HUES48 (cell line): Measurements from ENCODE around the gene TSHZ2.

Experiments
- H3K27ac ChIP-seq: one replicate; pipeline ENCODE4 v1.7.0; 2013; ENCODE audit warnings: low read depth, low read length, inconsistent platforms
- H3K27me3 ChIP-seq: 2 replicates; pipeline ENCODE4 v1.6.1; 2013; ENCODE audit warnings: mild to moderate bottlenecking, low read length; ENCODE audit not compliant: control insufficient read depth, insufficient read depth
- H3K36me3 ChIP-seq: 2 replicates; pipeline ENCODE4 v1.6.1; 2013; ENCODE audit warnings: low read length; ENCODE audit not compliant: control insufficient read depth, insufficient read depth
- H3K4me1 ChIP-seq: 2 replicates; pipeline ENCODE4 v1.6.1; 2013; ENCODE audit warnings: mild to moderate bottlenecking, low read length; ENCODE audit not compliant: control insufficient read depth, insufficient read depth
- H3K4me3 ChIP-seq: 2 replicates; pipeline ENCODE4 v1.5.1; 2013; ENCODE audit warnings: mild to moderate bottlenecking, low read depth, low read length
- H3K9ac ChIP-seq: 2 replicates; pipeline ENCODE4 v1.6.1; 2013; ENCODE audit warnings: mild to moderate bottlenecking, low read depth, low read length, moderate library complexity
- H3K9me3 ChIP-seq: 2 replicates; pipeline ENCODE4 v1.6.1; 2013; ENCODE audit warnings: low read length; ENCODE audit not compliant: control insufficient read depth, insufficient read depth

TSHZ2 gene

DNA sequence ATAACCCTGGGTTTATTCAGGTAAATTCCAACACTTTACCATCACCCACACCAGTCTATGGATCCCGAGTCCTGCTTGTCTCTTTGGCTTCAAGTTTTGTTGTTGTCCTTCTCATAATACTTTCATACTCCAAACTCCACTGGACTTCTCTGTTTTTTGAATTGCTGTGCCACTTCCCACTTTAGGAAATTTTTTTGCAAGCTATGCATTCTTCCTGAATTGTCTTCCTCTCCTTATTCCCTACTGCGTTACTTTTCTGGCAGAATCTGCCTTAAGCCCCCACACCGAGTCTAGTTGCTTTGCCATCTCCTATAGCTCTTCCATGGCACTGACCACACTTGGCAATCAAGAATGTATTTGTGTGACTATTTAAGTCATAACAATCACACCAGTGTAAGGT is 96.1 kb downstream of the TSHZ2 start:
- Histone ChIP-seq H3K27ac (no peak overlapping the region), H3K9ac (no peak overlapping the region), H3K27me3 (no peaks in the 10 kb centered on the region), H3K36me3 (no peaks in the 10 kb centered on the region), H3K4me1 (peaks cover 6% of the 10 kb centered on the region; the same call in 1 of the 2 replicates), H3K9me3 (no peaks in the 10 kb centered on the region), H3K4me3 (no peak overlapping the region)

DNA sequence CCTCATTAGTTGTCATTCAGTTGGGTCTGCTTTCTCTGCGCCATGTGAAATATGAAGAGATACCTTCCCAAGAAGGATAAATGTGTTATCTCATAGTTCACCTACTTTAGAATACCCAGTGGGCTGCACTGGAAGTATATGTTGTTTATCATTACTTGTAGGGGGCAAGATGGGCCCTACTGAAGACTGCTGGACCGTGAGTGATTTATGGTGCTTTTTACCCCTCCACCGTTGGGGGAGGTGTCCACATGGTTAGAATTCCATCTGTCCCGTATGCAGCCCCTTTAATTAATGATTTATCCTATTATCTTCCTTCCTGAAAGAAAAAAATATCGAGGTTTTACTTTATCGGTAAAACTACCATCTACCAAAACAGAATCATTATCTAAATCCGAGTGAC is 97.0 kb downstream of the TSHZ2 start:
- Histone ChIP-seq H3K4me3 (no peak overlapping the region), H3K27me3 (no peaks in the 10 kb centered on the region)

DNA sequence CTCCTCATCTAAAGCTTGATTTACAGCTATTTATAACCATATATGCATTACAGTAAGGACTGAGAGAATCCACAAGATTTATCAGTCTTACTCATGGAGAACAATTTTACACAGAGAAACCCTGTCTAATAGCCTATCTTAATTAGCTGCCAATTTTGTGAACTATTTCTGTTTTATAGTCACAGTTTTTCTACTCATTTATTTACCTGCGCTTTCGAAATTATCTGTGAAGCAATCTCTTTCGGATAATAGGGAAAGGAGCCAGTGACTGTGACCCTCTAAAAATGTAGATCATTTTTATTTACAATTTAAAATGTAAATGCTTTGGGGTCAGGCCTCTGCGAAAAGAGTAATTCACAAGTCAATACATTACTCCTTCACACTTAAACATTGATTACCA is 98.1 kb downstream of the TSHZ2 start:
- no peaks in the 10 kb centered on the region for H3K36me3 ChIP-seq
- no peaks in the 10 kb centered on the region for H3K9me3 ChIP-seq
- no peak overlapping the region for H3K9ac ChIP-seq
- no peaks in the 10 kb centered on the region for H3K27me3 ChIP-seq
- H3K4me3 ChIP-seq, result no peak overlapping the region
- H3K27ac ChIP-seq, result no peak overlapping the region
- peaks cover 6% of the 10 kb centered on the region; the same call in 1 of the 2 replicates for H3K4me1 ChIP-seq

More for the DNA sequence above, 97.0 kb downstream of the TSHZ2 start:
- Histone ChIP-seq H3K36me3 (no peaks in the 10 kb centered on the region), H3K4me1 (peaks cover 6% of the 10 kb centered on the region; the same call in 1 of the 2 replicates), H3K9ac (no peak overlapping the region), H3K9me3 (no peaks in the 10 kb centered on the region), H3K27ac (no peak overlapping the region)

DNA sequence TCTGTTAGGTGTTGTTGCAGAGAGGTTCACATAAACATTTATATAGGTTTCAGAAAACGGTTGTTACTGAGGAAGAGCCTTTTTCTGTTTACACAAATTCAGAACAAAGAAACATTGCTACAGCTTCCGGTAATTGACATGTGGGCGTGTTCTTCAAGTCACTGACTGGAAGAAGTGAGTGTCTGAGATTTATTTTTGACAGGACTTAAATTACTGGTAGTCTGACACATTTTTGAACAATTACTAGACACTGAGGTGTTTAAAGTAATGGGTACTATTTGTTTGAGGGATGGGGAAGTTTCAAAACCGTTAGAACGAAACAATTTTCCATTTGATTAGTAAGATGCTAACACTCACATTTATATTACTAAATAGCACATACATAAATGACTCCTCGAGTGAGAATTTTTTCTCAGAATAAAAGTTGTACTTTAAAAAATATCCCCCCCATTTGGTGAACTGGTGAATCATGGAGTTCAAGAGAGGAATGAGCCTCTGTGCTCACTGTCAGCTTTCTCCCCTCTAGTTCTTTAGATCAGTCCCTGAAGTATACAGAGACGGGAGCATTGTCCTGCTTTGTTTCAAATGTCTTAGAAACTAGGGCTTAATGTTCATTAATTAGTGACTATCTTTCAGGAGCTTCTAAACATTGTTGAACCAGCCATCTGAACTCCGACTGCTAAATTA is 98.7 kb downstream of the TSHZ2 start:
- Histone ChIP-seq H3K4me1 (peaks cover 6% of the 10 kb centered on the region; the same call in 1 of the 2 replicates), H3K36me3 (no peaks in the 10 kb centered on the region), H3K4me3 (no peak overlapping the region), H3K27ac (no peak overlapping the region), H3K27me3 (no peaks in the 10 kb centered on the region), H3K9me3 (no peaks in the 10 kb centered on the region), H3K9ac (no peak overlapping the region)

DNA sequence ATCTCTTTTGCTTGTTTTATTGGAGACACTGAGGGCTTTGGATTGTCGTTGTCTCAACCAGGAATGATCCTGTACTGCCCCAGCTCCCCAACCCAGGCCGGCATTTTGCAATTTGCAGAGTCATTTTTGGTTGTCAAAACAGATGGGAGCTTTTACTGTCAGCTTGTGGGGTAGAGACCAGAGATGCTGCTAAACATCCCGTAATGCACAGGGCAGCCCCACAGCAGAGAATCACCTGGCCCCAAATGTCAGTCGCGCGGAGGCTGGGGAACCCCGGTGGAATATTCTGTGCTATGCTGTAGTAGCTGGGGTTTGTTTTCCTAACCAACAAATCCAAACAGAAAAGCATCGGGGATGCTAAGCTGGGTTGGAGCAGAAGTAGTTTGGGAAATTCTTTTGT is 99.7 kb downstream of the TSHZ2 start:
- no peaks in the 10 kb centered on the region for H3K36me3 ChIP-seq
- no peaks in the 10 kb centered on the region for H3K9me3 ChIP-seq
- H3K27me3 ChIP-seq, result no peaks in the 10 kb centered on the region
- no peak overlapping the region for H3K27ac ChIP-seq
- peaks cover 5% of the 10 kb centered on the region; the same call in 1 of the 2 replicates for H3K4me1 ChIP-seq
- H3K9ac ChIP-seq, result no peak overlapping the region
- H3K4me3 ChIP-seq, result no peak overlapping the region

DNA sequence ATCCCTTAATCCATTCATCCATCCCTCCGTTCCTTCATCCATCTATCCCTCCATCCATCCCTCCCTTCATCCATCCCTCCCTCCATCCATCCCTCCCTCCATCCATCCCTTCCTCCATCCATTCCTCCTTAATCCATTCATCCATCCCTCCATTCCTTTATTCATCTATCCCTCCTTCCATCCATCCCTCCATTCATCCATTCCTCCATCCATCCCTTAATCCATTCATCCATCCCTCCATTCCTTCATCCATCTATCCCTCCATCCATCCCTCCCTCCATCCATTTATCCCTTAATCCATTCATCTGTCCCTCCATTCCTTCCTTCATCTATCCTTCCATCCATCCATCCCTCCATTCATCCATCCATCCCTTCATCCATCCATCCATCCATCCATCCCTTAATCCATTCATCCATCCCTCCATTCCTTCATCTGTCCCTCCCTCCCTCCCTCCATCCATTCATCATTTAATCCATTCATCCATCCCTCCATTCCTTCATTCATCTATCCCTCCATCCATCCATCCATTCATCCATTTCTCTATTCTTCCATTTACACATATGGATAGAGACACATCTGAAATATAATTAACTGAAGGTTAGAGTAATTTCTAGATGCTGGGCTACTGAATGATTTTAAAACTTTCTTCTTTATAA is 100.9 kb downstream of the TSHZ2 start:
- no peaks in the 10 kb centered on the region for H3K36me3 ChIP-seq
- no peak overlapping the region for H3K4me3 ChIP-seq
- no peaks in the 10 kb centered on the region for H3K4me1 ChIP-seq
- no peaks in the 10 kb centered on the region for H3K27me3 ChIP-seq
- no peak overlapping the region for H3K27ac ChIP-seq
- H3K9me3 ChIP-seq, result no peaks in the 10 kb centered on the region
- H3K9ac ChIP-seq, result no peak overlapping the region

DNA sequence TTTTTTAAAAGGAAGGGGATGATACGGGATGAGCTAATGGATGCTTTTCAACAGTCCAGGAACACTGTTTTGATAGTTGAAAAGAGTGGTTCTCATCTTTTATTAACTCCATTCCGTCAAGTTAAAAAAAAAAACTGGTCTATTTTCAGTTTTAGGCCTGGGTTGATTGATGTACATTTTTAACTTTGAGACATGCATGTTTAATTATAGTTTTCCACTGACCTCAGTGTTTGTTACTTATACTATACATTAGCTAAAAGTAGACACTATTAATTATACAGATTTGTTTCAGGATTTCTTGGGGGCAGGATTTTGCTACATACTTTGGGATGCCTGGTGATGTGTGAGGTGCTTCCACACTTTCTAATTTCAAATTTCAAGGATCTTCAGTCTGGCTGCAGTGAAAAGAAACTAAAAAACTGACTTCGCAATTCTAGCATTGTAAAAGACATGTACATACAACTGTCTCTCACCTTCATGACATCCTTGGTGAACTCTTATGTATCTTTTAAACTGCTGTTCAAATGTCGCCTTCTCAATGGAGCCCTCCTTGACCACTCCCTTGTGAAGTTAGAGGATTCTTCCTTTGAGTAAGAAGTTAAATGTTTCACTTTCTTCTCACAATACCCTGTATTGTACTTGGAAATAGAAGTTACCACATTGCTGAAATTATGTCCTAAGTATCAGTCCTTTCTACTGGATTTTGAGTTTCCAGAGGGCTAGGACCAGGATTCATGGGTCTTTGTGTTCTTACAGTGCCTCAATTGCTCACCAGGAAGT is 101.7 kb downstream of the TSHZ2 start:
- Histone ChIP-seq H3K36me3 (no peaks in the 10 kb centered on the region), H3K9ac (no peak overlapping the region), H3K27ac (no peak overlapping the region), H3K9me3 (no peaks in the 10 kb centered on the region), H3K27me3 (no peaks in the 10 kb centered on the region), H3K4me1 (no peaks in the 10 kb centered on the region), H3K4me3 (no peak overlapping the region)

DNA sequence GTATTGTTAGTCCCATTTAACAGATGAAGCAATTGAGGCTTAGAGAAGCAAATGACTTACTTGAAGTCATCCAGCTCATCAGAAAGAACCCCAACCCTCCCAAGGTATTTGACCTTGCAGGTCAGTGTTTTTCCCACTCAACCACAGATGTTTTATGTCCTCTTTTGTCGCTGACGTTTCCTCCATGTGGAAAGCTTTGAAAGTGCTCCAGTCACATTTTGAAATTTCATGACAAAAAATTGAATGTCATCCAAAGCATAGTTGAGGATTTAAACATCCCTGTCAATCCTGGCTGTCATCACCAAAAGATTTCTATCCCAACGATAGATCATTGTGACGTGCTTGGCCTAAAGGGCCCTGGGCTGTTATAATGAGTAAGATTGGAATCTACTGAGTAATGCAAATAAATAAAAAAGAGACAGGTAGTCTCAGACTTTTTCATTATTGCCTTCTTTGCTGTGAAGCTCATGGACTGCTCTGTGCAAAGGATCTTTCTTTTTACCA is 102.7 kb downstream of the TSHZ2 start:
- Histone ChIP-seq H3K27me3 (no peaks in the 10 kb centered on the region), H3K27ac (no peak overlapping the region), H3K4me3 (no peak overlapping the region), H3K36me3 (no peaks in the 10 kb centered on the region), H3K9me3 (no peaks in the 10 kb centered on the region), H3K9ac (no peak overlapping the region), H3K4me1 (no peaks in the 10 kb centered on the region)

DNA sequence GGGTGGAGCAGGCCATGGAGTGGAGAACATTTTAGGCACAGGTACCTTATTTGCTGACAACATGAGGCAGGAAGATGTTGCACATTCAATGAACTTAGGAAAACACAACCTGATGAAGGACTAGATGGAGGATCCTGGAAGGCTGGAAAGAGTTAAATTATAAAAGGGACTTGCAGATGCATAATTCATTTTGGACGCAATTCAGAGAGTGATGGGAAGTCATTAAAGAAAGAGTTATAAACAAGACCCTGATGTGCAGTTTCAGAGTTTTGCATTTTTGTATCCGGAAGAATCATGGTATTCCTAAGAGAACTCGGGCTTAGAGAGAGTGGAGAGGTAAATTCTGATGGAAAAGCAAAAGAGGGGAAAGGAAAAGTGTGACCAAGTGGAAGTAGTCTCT is 104.5 kb downstream of the TSHZ2 start:
- Histone ChIP-seq H3K27me3 (no peaks in the 10 kb centered on the region), H3K27ac (no peak overlapping the region), H3K4me1 (no peaks in the 10 kb centered on the region), H3K36me3 (no peaks in the 10 kb centered on the region), H3K9me3 (no peaks in the 10 kb centered on the region), H3K4me3 (no peak overlapping the region), H3K9ac (no peak overlapping the region)

DNA sequence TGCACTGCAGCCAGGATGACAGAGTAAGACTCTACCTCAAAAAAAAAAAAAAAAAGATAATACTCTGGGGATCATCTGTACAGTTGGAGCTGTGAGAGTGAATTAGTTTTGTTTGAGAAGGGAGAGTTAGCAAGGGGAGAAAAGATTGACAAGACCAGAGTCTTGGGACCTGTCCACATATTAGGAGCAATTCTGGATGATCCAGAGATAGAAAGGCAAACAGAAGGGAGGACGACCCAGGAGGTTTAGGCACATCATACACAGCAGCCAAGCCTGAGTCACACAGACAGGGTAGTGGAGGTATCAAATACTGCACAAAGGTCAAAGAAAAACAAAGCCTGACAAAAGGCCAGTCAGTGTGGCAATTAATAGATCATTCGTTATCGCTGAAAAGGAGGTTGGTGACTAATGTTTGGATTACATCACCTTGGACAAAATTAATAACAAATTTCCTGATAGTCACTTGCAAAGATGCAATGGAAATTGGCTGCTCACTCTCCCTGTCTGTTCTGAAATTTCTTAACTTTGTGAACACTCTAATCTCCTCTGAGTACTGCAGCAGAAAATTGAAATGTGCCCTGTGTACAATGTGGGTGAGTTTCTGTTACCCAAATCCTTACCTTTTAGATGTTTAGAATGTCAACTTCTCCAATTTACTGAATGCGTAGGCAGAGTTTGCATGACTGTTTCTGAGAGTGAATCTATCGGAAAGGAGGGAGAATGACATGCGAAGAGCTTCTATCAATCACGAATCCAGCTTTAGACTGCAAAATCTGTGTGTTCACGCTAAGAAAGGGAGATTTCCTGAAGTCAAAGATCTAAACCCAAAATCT is 105.4 kb downstream of the TSHZ2 start:
- Histone ChIP-seq H3K27ac (no peak overlapping the region), H3K4me3 (no peak overlapping the region), H3K9ac (no peak overlapping the region), H3K36me3 (no peaks in the 10 kb centered on the region), H3K9me3 (no peaks in the 10 kb centered on the region), H3K4me1 (peaks cover 7% of the 10 kb centered on the region), H3K27me3 (no peaks in the 10 kb centered on the region)
